Muscle layer of duodenum (tissue), 2 donors: ENCODE results near the gene CLRN3.

Experiments
- H3K27ac ChIP-seq: one replicate; pipeline ENCODE4 v1.7.0; 2013; ENCODE audit warnings: mild to moderate bottlenecking, low read length
- H3K27me3 ChIP-seq: one replicate; pipeline ENCODE4 v1.7.0; 2013; ENCODE audit warnings: low read depth, mild to moderate bottlenecking, control low read depth, low read length
- H3K36me3 ChIP-seq, 2 donors: one replicate each; pipeline ENCODE4 v1.7.0; 2013; ENCODE audit warnings: low read length in 2 of 2, control low read depth in 1 of 2, mild to moderate bottlenecking in 1 of 2; ENCODE audit not compliant: insufficient read depth in 2 of 2, control insufficient read depth in 1 of 2
- H3K4me1 ChIP-seq, 2 donors: one replicate each; pipeline ENCODE4 v1.7.0; 2013; ENCODE audit warnings: low read length in 2 of 2, mild to moderate bottlenecking in 2 of 2, control low read depth in 1 of 2, moderate library complexity in 1 of 2; ENCODE audit not compliant: insufficient read depth in 2 of 2, control insufficient read depth in 1 of 2
- H3K4me3 ChIP-seq, 2 donors: one replicate each; pipeline ENCODE4 v1.7.0; 2013; ENCODE audit warnings: low read length in 2 of 2, low read depth in 1 of 2, mild to moderate bottlenecking in 1 of 2
- H3K9me3 ChIP-seq, 2 donors: one replicate each; pipeline ENCODE4 v1.7.0; 2013; ENCODE audit warnings: low read length in 2 of 2, control low read depth in 1 of 2, mild to moderate bottlenecking in 1 of 2; ENCODE audit not compliant: control insufficient read depth in 1 of 2
- donor health status: healthy.

The CLRN3 gene

DNA sequence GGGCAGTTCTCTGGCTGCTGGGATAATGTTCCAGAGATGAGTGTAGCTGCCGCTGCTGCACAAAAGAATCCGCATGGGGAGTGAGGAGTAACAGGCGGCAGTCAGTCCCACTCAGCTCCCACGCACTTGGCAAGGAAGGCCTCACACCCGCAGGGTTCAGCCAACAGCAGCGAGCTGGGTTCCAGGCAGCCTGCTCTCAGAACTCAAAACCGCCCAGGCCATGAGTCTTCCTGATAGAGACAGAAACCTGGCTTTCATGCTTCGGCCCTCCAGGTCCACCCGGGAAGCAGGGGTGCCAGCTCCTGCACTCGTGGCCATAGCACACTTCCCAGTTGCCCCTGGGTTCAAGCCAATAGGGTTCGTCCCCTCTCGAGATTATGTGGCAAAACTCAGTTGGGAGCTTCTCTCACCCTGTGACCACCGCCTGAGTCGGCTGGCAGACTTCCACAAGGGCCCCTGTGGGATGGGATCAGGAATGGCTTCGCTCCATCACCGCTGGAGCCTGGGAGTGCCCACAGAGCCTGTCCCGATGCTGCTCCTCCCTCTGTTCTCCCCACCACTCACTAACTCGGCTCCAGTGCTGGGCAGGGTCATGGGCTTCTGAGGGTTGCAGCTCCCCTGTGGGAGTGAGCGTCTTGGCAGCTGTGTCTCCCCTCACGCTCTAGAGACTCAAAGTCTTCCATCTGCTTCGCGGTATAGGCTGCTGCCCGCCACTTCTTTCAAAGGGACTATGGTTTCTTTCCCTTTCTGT lies 20.6 kb downstream of the CLRN3 start:
- Histone ChIP-seq H3K4me1 (peaks cover 5 to 10% of the 10 kb centered on the region in 2 donors), H3K9me3 (peaks cover 0 to 5% of the 10 kb centered on the region in 2 donors), H3K4me3 (peak overlapping the region in 1 of 2 donors; percentile 39), H3K36me3 (no peaks in the 10 kb centered on the region), H3K27ac (no peak overlapping the region), H3K27me3 (no peaks in the 10 kb centered on the region)

GRCh38 chr10:127871631-127872010 lies 21.1 kb downstream of the CLRN3 start:
- no peak overlapping the region for H3K27ac ChIP-seq

DNA sequence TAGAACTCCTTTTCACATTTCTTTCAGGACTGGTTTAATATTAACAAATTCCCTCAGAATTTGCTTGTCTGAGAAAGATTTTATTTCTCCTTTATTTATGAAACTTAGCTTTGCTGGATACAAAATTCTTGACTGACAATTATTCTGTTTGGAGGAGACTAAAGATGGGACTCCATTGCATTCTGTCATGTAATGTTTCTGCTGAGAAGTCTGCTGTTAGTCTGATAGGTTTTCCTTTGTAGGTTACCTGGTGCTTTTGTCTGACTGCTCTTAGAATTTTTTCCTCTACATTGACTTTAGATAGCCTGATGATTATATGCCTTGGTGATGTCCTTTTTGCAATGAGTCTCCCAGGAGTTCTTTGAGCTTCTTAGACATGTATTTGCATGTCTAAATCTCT lies 23.4 kb downstream of the CLRN3 start:
- Histone ChIP-seq H3K27me3 (no peaks in the 10 kb centered on the region), H3K36me3 (no peaks in the 10 kb centered on the region), H3K4me1 (peaks cover 5 to 10% of the 10 kb centered on the region in 2 donors), H3K27ac (no peak overlapping the region), H3K9me3 (peaks cover under 1 to 5% of the 10 kb centered on the region in 2 donors), H3K4me3 (no peak overlapping the region)

More at GRCh38 chr10:127871631-127872010, 21.1 kb downstream of the CLRN3 start:
- Histone ChIP-seq H3K4me3 (no peak overlapping the region), H3K27me3 (no peaks in the 10 kb centered on the region), H3K9me3 (peaks cover 0 to 5% of the 10 kb centered on the region in 2 donors), H3K4me1 (peaks cover 5 to 10% of the 10 kb centered on the region in 2 donors), H3K36me3 (no peaks in the 10 kb centered on the region)

DNA sequence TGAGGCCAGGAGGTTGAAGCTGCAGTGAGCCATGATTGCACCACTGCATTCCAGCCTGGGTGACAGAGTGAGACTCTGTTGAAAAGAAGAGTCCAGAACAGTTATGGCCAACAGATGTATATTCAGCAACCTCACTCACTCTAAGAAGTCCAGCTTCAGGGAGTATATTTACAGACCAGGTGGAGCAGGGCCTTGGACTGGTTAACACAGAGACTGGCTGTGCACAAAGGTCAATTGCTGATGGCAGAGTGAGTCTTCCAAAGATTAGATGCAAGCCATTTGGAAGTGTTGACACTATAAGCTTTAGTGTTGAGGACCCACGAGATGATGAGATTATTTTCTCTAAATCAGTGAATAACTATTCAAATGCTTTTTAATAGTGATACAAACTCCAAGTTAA lies 24.9 kb downstream of the CLRN3 start:
- peaks cover 7 to 13% of the 10 kb centered on the region in 2 donors for H3K9me3 ChIP-seq
- H3K27me3 ChIP-seq = no peaks in the 10 kb centered on the region
- peaks cover 5 to 10% of the 10 kb centered on the region in 2 donors for H3K4me1 ChIP-seq
- no peak overlapping the region for H3K27ac ChIP-seq
- H3K36me3 ChIP-seq = no peaks in the 10 kb centered on the region
- no peak overlapping the region for H3K4me3 ChIP-seq

DNA sequence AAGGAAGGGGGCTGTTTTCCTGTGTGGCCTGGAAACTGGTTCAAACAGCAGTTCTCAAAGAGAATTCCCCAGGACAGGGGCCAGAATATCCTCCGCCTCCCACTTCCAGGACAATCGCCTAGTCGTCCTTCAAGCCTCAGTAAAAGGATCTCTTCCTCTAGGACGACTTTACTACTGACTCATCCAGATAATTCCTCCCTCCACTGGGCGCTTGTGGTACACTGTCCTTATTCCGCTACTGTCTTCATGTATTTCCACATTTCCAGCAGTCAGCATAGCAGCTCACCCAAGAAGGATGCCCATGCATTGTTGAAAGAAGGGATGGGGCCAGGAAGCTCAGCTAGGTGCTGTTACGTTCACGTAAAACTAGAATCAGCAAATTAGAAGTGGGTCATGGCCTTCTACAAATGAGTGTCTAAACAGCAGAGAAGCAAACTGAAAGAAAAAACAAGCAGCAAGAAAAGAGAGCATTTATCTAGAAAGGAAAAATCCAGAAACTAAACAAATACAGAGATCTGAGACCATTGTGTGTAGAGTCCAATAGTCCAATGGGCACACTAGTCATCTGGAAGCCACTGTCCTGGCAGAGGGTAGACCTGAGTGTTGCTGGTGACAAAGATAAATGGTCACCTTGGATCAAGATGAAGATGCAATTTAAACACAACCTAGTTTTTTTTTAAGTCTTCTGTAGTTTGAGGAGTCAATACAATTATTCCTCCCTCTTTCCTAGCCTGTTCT lies 26.3 kb downstream of the CLRN3 start:
- peaks cover 0 to 2% of the 10 kb centered on the region in 2 donors for H3K4me1 ChIP-seq
- H3K4me3 ChIP-seq = no peak overlapping the region
- no peak overlapping the region for H3K27ac ChIP-seq
- peaks cover 7 to 13% of the 10 kb centered on the region in 2 donors for H3K9me3 ChIP-seq
- no peaks in the 10 kb centered on the region for H3K36me3 ChIP-seq
- H3K27me3 ChIP-seq = no peaks in the 10 kb centered on the region

DNA sequence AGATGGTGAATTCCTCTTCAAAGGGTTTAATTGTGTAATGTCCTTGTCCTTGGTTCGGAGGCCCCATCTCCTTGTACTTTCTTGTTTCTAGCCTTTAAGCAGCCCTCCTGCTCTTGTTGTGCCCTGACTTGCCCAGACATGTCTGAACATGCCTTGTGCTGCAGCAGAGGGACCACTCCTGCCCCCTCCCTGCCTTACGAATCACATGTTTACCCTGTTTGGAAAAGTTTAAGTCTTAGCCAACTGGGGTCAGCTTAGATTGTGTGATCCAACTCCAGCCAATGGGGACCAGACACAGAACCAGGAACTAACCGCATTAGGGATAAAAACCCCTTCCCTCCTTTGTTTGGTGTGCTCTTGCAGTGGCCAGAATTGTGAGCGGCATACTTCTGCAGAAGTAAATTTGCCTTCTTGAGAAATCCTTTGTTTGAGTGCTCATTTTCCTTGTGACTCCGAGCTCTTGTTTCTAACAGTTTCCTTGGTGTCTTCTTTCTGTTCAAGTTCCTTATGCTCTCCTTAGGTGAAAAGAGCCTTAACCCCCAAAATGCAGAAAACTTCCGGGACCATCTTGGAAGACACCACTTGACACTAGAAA lies 29.4 kb downstream of the CLRN3 start:
- no peaks in the 10 kb centered on the region for H3K36me3 ChIP-seq
- no peaks in the 10 kb centered on the region for H3K4me1 ChIP-seq
- H3K9me3 ChIP-seq = peaks cover 7 to 9% of the 10 kb centered on the region in 2 donors
- H3K27me3 ChIP-seq = no peaks in the 10 kb centered on the region
- H3K4me3 ChIP-seq = no peak overlapping the region
- no peak overlapping the region for H3K27ac ChIP-seq

- no peak overlapping the region for H3K27ac ChIP-seq
- H3K9me3 ChIP-seq = peaks cover 7 to 9% of the 10 kb centered on the region in 2 donors
- H3K4me3 ChIP-seq = no peak overlapping the region
Observed at GRCh38 chr10:127860592-127860991, 32.1 kb downstream of the CLRN3 start.

DNA sequence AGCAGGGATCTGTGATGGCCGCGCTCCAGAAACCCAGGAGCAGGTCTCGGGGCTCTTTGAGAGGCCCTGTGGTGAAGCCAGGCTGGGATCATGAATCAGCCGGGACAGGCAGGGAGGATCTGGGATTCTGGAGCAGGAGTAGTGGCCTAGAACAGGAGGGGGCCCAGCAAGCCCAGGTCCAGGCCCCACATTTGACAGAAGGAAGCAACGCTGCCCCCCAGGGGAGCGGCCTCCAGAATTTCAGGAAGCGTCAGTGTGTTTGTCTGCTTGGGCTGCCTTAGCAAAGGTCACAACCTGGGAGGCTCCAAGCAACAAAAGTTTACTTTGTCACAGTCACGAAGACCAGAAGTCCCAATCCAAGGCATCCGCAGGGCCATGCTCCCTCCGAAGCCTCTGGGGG lies 36.8 kb downstream of the CLRN3 start:
- Histone ChIP-seq H3K27ac (no peak overlapping the region), H3K36me3 (no peaks in the 10 kb centered on the region), H3K27me3 (no peaks in the 10 kb centered on the region), H3K9me3 (no peaks in the 10 kb centered on the region), H3K4me3 (no peak overlapping the region), H3K4me1 (no peaks in the 10 kb centered on the region)

More at GRCh38 chr10:127860592-127860991, 32.1 kb downstream of the CLRN3 start:
- H3K4me1 ChIP-seq = no peaks in the 10 kb centered on the region
- H3K36me3 ChIP-seq = no peaks in the 10 kb centered on the region
- H3K27me3 ChIP-seq = no peaks in the 10 kb centered on the region

DNA sequence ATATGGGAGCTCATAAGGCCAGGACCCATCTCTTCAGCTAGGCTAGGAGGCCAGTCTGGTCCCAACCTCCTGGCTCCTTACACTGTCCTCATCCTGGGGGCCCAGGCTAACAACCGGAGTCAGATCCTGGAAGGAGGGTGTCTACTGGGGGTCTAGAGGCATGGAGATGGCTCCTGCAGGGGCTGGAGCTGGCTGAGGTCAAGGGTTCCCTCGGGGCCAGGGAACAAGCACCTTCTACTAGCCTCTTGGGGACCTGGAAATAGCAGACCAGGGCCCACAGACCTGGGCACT lies 37.2 kb downstream of the CLRN3 start:
- Histone ChIP-seq H3K9me3 (no peaks in the 10 kb centered on the region), H3K4me1 (no peaks in the 10 kb centered on the region), H3K27me3 (no peaks in the 10 kb centered on the region), H3K36me3 (no peaks in the 10 kb centered on the region), H3K4me3 (no peak overlapping the region), H3K27ac (no peak overlapping the region)

GRCh38 chr10:127854769-127855590 lies 37.8 kb downstream of the CLRN3 start:
- no peaks in the 10 kb centered on the region for H3K36me3 ChIP-seq
- H3K27me3 ChIP-seq = no peaks in the 10 kb centered on the region
- H3K4me3 ChIP-seq = no peak overlapping the region
- H3K9me3 ChIP-seq = no peaks in the 10 kb centered on the region
- no peaks in the 10 kb centered on the region for H3K4me1 ChIP-seq
- no peak overlapping the region for H3K27ac ChIP-seq
